ENCODE measurements around the gene CLSTN2.

DNA sequence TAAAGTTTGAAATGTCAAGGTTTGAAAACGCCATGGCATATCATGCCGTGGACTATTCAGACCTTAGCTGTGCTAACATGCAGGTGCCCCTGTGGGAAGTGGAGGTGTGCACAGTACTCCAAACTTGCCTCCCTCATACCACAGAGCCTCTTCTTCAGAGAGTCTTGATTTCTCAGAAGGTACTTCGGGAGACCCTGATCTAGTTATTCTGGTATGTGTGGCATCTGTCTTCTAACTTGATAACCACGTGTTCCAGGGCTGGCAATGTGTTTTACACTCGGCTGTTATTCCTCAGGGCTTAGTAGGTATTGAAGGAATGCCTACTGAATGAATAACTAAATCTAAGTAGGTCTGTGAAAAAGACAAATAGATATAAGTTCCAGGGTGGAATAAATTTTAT, 309.9 kb downstream of the CLSTN2 start:
- TF ChIP-seq, protein P1, sequence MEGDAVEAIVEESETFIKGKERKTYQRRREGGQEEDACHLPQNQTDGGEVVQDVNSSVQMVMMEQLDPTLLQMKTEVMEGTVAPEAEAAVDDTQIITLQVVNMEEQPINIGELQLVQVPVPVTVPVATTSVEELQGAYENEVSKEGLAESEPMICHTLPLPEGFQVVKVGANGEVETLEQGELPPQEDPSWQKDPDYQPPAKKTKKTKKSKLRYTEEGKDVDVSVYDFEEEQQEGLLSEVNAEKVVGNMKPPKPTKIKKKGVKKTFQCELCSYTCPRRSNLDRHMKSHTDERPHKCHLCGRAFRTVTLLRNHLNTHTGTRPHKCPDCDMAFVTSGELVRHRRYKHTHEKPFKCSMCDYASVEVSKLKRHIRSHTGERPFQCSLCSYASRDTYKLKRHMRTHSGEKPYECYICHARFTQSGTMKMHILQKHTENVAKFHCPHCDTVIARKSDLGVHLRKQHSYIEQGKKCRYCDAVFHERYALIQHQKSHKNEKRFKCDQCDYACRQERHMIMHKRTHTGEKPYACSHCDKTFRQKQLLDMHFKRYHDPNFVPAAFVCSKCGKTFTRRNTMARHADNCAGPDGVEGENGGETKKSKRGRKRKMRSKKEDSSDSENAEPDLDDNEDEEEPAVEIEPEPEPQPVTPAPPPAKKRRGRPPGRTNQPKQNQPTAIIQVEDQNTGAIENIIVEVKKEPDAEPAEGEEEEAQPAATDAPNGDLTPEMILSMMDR (conservative IDR thresholded peaks at IDR 0.05 in 1 of 2, IDR thresholded peaks at IDR 0.05 in 1 of 2; ENCODE audit: extremely low read depth in 1 of 2, insufficient read depth in 1 of 2, low read depth in 1 of 2, low read length in 2 of 2), result no peak
- no peak for TF ChIP-seq EZH2 (IDR thresholded peaks at IDR 0.05; ENCODE audit: borderline replicate concordance, low read length)
